GM18519 (cell line): ENCODE results near the gene SNED1.

Experiments
- ATAC-seq: cut with Tn5 transposase; IDR thresholded peaks from one replicate; pipeline ENCODE4 v1.9.1; 2021; ENCODE audit warnings: mild to moderate bottlenecking, moderate library complexity; ENCODE audit not compliant: unreplicated experiment, low FRiP score

Gene SNED1

DNA sequence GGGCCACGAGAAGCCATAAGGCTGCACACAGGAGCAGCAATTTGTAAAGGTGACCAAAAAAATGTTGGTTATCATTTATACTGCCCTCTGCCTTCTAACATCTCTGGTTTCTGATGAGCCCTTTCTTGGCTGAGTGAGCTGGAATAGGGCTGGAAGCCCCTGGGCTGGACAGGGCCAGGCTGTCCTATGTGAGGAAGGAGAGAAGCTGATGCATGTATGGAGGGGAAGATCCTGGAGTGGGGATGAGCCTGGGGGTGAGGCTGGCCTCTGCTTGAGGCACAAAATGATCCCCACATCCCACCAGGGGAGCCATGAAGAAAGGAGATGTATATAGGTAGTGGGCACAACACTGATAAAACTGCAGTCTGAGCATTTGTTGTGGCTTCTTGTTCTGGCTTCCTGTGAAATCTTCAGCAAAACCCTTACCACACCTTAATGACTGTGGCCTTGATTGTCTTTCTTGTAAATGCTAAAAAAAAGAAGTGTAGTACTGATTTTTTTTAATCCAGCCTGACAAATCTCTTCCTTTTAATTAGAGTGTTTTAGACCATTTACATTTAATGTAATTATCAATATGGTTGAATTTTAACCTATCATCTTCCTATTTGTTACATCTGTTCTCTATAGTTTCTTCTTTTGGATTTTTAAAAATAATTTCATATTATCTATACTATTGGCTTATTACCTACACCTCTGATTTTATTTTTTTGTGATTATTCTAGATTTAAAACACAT is 5.6 kb downstream of the SNED1 start:
- no peak for ATAC-seq

- no peak for ATAC-seq
Observed at GRCh38 chr2:241005569-241005968, 7.2 kb downstream of the SNED1 start.

DNA sequence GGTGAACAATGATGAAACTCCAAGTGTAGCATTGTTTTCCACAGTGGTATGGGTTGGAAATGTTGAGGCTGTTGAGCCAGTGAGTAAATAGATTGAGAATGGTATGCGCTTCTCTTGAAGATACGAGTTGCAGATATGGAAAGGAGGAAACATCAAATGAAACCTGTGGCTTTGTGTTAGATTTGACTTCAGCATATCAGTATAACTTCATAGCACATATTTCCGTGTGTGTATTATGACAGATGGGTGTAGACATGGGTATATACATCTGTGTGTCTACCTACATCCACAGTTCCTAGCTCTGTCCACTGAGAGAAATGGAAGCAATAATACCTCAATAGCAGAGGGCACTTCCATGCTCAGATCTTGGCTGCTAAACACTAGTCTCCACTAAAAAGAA is 8.0 kb downstream of the SNED1 start:
- no peak for ATAC-seq

DNA sequence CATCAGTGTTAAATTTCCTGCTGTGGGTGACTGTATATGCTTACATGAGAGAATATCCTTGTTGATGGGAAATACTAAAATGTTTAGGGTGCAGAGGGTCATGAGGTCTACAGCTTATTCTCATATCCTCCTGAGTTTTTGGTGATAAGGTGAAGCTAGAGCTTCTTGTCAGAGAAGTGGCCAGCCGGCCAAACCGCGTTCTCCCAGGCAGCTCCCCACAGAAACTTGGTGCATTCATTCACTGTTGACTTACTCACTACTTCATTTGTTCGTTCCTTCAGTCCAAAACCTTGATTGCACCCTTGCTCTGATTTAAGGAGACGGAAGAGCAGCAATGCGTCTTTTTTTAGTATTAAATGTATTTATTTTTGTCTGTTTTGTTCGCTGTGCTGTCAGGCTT is 8.7 kb downstream of the SNED1 start:
- ATAC-seq, result no peak

GRCh38 chr2:241007880-241008710 is 9.7 kb downstream of the SNED1 start:
- no peak for ATAC-seq

- ATAC-seq, result no peak
Observed at GRCh38 chr2:241008711-241009121, 10.3 kb downstream of the SNED1 start.

- no peak for ATAC-seq
Observed at GRCh38 chr2:241009191-241009590, 10.8 kb downstream of the SNED1 start.

DNA sequence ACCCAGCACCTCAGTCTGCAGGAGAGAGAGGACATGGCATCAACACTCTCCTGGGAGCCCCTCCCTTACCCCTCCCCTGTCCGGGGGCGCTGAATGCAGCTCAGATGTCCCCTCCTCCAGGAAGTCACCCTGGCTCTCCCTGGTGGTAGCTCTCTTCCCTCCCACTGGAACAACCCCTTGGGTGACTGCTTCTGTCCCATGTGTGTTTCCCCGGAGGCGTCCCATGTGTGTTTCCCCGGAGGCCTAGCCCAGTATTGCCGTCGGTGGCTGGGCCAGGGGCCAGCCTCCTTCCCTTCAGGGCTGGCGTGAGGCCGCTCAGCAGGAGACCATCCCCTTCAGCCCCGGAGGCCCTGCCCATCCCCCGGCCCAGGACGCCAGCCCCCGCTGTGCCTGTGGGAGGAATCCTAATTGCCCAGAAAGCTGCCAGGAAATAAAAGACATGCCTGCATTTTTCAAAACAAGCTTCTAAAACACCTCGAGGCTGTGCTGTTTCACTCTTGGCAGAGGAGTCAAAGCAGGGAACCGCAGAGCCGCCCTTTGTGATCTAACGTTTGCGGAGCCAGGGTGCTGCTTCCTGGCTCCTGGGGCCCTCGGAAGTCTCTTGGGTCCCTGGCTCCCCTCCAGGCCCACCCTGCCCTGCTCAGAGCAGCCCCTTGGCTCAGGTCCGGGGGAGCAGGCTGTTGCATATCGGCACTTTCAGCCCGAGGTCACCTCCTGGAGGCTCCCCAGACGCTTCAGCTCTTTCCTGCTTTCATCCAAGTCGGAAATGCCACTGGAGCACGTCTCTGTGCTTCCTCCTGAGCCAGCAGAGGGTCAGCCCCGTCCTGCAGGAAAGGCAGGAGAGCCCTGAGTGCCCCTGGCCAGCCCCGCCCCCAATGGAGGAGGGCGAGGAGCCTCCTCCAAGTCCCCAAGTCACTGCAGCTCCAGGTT is 11.4 kb downstream of the SNED1 start:
- no peak for ATAC-seq

DNA sequence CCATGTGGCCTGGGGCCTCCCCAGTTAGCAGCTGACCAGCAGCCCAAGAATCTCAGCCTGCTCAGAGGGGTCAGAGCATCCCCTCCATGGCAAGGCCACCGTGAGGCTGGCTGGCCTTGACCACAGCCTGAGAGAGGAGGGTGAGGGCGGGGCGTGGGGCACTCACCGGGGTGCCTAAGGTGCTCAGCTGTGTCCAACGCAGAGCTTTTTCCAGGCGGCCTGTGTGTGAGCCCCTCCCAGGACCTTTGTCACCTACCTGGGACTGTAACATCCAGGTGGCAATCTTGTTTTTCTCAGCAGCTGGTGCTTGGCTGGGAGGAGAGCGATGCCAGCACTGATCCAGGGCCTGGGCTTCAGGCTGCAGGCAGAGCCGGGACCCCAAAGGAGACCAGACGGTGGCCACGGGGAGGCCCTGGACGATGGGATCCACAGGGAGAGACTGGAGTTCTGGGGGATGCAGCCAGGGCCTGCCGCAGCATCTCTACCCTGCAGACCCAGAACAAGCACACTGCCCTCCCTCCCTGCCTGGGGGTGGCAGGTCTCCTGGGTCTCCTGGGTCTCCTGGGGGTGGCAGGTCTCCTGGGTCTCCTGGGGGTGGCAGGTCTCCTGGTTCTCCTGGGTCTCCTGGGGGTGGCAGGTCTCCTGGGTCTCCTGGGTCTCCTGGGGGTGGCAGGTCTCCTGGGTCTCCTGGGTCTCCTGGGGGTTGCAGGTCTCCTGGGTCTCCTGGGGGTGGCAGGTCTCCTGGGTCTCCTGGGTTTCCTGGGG is 12.3 kb downstream of the SNED1 start:
- ATAC-seq, result no peak

GRCh38 chr2:241011296-241011600 is 12.8 kb downstream of the SNED1 start:
- no peak for ATAC-seq

DNA sequence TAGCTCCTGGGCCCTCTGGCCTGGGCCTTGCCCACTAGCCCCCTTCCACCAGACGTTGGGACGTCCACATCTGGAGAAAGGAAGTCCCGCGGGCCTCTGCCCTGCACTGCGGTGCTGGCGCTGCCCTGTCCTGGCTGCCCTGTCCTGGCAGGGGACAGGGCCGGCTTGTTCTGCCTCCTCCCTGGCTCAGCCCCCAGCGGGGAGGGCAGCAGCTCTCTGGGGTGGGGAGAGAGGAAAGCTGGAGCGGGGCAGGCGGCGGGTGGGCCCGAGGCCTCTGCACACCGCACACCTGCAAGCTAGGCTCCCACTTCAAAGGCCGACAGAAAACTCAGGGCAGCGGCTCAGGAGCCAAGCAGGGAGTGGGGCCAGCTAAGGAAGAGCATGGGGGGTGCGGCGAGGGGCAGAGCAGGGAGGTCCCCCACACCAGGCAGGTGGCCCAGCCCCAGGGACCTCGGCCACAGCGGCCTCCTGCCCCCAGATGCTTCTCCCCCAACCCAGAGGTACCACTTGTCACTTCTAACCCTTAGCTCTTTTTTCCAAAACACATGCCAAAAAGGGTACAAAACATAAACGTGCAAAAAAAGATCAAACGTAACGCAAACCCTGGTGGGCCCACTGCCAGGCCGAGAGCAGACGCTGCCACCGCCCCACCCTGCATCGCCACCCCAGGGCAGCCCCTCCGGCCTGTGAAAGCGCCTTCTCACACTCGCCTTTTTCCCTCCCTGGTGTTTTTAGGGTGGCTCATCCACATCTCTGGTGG is 13.5 kb downstream of the SNED1 start:
- ATAC-seq, result no peak

DNA sequence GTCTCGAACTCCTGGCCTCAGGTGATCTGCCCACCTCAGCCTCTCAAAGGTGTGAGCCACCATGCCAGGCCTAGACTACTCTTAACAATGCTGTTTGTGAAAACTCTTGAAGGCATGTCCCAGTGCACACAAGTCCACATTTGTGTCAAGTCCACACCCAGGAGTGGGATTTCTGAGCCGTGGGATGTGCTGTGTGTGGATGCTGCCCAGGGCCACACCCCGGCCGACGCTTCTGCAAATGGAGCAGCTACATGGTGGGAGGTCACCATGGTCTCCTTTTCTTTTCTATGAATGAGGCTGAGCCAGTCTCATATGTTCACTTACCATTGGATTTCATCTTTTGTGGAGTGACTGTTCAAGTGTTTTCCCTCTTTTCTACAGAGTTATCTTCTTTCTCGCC is 15.8 kb downstream of the SNED1 start:
- ATAC-seq, result no peak

DNA sequence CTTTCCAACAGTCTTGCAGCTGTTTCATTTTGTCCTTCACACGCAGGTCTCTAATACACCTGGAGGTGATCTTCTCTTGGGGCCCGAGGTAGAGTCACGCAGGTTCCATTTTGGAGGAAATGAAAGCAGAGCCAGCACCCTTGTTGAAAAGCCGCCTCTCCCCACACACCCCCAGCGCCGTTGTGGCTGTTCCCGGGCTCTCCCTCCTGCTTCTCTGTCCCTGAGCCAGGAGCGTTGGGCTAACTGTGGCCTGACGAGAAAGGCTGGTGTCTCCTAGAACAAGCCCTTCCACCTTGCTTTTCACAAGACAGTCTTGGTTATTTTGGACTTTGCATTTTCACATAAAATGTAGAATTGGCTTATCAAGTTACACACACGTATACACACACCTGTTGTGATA is 16.3 kb downstream of the SNED1 start:
- no peak for ATAC-seq

GRCh38 chr2:241015439-241015838 is 17.0 kb downstream of the SNED1 start:
- ATAC-seq, result no peak

DNA sequence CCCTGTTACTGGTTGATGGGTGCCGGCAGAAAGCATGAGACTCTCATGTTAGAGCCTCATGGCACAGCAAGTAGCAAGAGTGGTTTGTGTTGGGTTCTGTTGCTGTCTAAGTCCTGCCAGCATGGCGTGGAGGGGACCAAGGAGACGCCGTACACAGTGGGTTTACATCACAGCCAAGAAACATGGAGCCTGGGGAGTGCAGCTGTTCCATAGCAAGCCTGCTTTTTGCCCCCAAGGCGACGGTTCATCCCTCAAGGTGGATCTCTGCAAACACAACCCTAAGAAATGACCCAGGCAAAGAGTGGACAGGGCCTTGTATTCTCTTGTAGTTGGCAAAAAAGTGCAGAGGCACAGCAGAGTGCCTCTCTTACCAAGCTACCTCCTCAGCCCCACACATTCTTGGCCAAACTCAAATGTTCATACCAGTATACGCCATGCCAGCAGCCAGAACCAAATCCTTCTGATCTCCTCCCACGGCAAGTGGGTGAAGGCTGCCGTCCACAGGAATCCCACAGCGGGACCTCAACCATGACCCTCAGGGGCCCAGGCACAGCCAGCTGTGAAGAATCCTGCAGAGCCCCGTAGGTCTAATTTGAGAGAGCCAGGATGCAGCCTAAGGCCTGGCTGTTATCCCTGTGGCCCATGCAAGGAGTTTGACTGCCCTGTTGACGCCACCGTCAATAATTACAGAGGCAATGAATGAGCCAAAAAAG is 19.0 kb downstream of the SNED1 start:
- ATAC-seq, result no peak

DNA sequence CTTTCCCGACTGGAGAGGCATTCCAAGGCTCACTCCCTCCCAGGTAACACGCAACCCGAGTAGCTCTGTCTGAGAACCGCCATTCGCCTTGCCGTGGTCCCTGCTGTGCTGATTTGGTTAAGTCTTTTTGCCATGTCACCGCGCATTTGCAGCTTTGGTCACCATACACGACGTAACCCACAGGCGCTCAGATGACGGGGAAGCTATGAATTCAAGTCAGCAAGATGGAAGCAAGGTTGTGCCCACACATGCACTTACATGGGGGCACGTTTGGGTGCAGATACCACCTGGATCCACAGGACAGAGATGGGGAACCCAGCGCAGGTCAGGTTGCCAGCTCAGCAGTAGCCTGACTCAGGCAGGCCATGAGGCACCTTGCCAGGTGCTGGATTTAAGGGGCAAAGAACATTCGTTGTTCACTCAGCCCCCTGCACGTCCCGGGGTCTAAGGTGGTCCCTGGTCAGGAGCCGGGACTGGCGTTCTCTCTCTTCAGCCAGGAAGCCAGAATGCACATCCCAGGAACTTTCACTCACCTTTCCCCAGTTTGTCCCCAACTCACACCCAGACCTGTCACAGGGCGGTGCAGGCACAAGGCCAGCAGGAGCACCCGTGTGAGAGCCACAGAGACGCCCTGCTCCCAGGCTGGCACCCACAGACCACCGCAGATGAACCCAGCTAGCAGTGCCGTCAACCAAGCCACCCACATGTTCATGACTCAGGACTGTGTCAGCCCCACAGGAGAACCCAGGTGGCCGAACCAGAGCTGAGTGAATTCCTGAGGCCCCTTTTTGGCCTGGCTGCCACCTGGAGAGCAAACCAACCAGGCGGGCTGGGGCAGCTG is 19.9 kb downstream of the SNED1 start:
- no peak for ATAC-seq

DNA sequence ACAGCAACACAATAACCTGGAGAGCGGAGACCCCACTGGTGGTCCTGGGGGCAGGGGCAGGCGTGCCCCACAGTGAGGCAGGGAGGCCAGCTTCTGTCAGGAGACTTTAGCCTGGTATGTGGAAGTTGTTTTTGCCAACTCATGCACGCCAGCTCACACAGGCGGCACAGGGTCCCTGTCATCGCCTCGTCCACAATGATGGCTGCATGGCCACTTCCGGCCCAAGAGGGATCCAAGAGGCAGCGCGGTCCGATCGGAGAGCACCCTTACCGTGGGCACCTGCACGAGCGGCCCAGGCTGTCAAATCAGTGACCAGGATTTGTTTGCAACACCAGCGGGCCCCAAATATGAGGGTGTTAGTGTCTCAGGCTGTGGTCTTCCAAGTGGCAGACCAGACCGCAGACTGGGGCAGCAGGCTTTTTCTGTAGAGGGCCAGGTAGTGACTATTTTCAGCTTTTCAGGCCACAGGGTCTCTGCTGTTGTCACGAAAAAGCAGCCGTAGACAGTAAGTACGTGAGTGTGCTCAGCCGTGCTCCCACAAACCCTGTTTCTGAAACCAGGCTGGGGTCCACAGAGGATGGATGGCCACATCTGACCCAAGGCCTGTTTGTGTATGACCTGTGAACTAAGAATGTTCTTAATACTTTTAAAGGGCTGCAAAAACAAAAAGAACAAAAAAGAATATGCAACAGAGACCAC is 21.2 kb downstream of the SNED1 start:
- no peak for ATAC-seq

DNA sequence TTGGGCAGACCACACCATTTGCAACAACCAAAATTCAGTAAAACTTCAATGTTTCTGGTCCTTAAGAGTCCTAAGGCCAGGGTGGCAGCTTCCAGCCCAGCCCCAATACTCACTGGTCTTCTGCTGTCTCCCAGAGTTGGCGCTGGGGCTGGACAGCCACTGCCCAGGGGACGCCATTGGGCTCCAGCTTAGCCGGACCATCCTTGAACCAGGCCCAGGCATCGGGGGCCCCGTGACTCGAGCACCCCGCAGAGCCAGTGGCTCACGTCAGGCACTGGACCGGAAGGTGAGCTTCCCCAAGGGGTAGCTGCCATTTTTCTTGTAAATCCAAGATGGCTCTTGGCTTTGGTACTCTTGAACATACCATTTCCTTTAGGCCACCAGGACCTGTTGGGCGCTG is 21.8 kb downstream of the SNED1 start:
- no peak for ATAC-seq
